Measurements from ENCODE around the gene GRK7. TPM values are rescaled to one million over a fixed set of nuclear protein-coding genes. Genes with fewer than 3 reads are reported as not detected.

The GRK7 gene
- total RNA-seq, 4 donors from 2014 or later = 0.30 TPM; not detected in 3

GRCh38 chr3:141735176-141735575, 28.0 kb upstream of the GRK7 start:
- H3K27me3 ChIP-seq = no peaks in the 10 kb centered on the region
- no peak for DNase-seq (ENCODE audit: low spot score in 2 of 2)
- H3K4me3 ChIP-seq = no peak overlapping the region
- no peak for TF ChIP-seq CTCF (IDR thresholded peaks at IDR 0.05)
- no peak for TF ChIP-seq EP300 (IDR thresholded peaks at IDR 0.05)
- TF ChIP-seq POLR2A (IDR thresholded peaks at IDR 0.05) = no peak
- peaks cover 0 to 12% (median 9%) of the 10 kb centered on the region in 4 donors for H3K4me1 ChIP-seq
- H3K27ac ChIP-seq = no peak overlapping the region
- H3K36me3 ChIP-seq = no peaks in the 10 kb centered on the region
- no peaks in the 10 kb centered on the region for H3K9me3 ChIP-seq

GRCh38 chr3:141735770-141736465, 27.3 kb upstream of the GRK7 start:
- no peak overlapping the region for H3K27ac ChIP-seq
- no peak for DNase-seq (ENCODE audit: low spot score in 2 of 2)
- H3K4me1 ChIP-seq = peaks cover 0 to 20% (median 16%) of the 10 kb centered on the region in 4 donors
- no peaks in the 10 kb centered on the region for H3K36me3 ChIP-seq
- no peak overlapping the region for H3K4me3 ChIP-seq
- TF ChIP-seq POLR2A (IDR thresholded peaks at IDR 0.05) (no peak), CTCF (IDR thresholded peaks at IDR 0.05) (no peak), EP300 (IDR thresholded peaks at IDR 0.05) (no peak)
- no peaks in the 10 kb centered on the region for H3K27me3 ChIP-seq
- no peaks in the 10 kb centered on the region for H3K9me3 ChIP-seq
- WGBS, 2 donors = 89% methylated on average over 7 of the region's 7 CpGs

- no peaks in the 10 kb centered on the region for H3K9me3 ChIP-seq
- WGBS, 2 donors = 83 to 87% methylated on average over 10 of the region's 10 CpGs
- no peak for DNase-seq (ENCODE audit: low spot score in 2 of 2)
- peaks cover 0 to 24% (median 21%) of the 10 kb centered on the region in 4 donors for H3K4me1 ChIP-seq
- no peaks in the 10 kb centered on the region for H3K27me3 ChIP-seq
- TF ChIP-seq CTCF (IDR thresholded peaks at IDR 0.05) (peak in 1 of 5 experiments; percentile 10), EP300 (IDR thresholded peaks at IDR 0.05) (no peak)
- H3K27ac ChIP-seq = peak overlapping the region in 2 of 4 donors; percentile 89 to 93
- no peak overlapping the region for H3K4me3 ChIP-seq
- no peaks in the 10 kb centered on the region for H3K36me3 ChIP-seq
Measured at GRCh38 chr3:141737093-141737492, 26.1 kb upstream of the GRK7 start.

GRCh38 chr3:141737678-141738021, 25.6 kb upstream of the GRK7 start:
- no peak for DNase-seq (ENCODE audit: low spot score in 2 of 2)
- H3K27ac ChIP-seq = peak overlapping the region; percentile 89 to 96 (median 94)
- H3K4me3 ChIP-seq = peak overlapping the region; percentile 27 to 95 (median 78)
- H3K4me1 ChIP-seq = peaks cover 0 to 27% (median 21%) of the 10 kb centered on the region in 4 donors
- TF ChIP-seq POLR2A (IDR thresholded peaks at IDR 0.05) = no peak
- no peak for TF ChIP-seq EP300 (IDR thresholded peaks at IDR 0.05)
- TF ChIP-seq CTCF (IDR thresholded peaks at IDR 0.05) = no peak
- no peaks in the 10 kb centered on the region for H3K27me3 ChIP-seq
- H3K36me3 ChIP-seq = no peaks in the 10 kb centered on the region
- WGBS, 2 donors = 2 to 4% methylated on average over 3 of the region's 3 CpGs
- H3K9me3 ChIP-seq = no peaks in the 10 kb centered on the region

GRCh38 chr3:141738022-141738890, 25.0 kb upstream of the GRK7 start, which contains the start of gene RNF7:
RNF7 (plus strand) TSS chr3:141738298; CDS start chr3:141738342, 44 bp downstream.
- Histone ChIP-seq H3K27me3 (no peaks in the 10 kb centered on the region), H3K4me1 (peaks cover 0 to 33% (median 24%) of the 10 kb centered on the region in 4 donors), H3K27ac (peak within 1 kb of the TSS; percentile 89 to 96 (median 94)), H3K9me3 (no peaks in the 10 kb centered on the region), H3K4me3 (peak within 1 kb of the TSS; percentile 61 to 95 (median 91)), H3K36me3 (no peaks in the 10 kb centered on the region)
- peak; percentile 91 to 92 for DNase-seq (ENCODE audit: low spot score in 2 of 2)
- TF ChIP-seq POLR2A (IDR thresholded peaks at IDR 0.05) (peak; percentile 47 to 87), EP300 (IDR thresholded peaks at IDR 0.05) (peak; percentile 45 to 89), CTCF (IDR thresholded peaks at IDR 0.05) (peak; percentile 92 to 99 (median 99))
- WGBS, 2 donors = 0 to 1% methylated on average over 59 to 72 of the region's 81 CpGs

Measured in tibial nerve (tissue), 4 donors.